Measurements from ENCODE around the gene CDK5R1. TPM values are rescaled to one million over a fixed set of nuclear protein-coding genes. Genes with fewer than 3 reads are reported as not detected.

The CDK5R1 gene
- total and polyA plus RNA-seq, 2 donors (not counting 3 experiments of a cell fraction or from before 2014, with no cell fraction given): 1.6 to 3.9 TPM

DNA sequence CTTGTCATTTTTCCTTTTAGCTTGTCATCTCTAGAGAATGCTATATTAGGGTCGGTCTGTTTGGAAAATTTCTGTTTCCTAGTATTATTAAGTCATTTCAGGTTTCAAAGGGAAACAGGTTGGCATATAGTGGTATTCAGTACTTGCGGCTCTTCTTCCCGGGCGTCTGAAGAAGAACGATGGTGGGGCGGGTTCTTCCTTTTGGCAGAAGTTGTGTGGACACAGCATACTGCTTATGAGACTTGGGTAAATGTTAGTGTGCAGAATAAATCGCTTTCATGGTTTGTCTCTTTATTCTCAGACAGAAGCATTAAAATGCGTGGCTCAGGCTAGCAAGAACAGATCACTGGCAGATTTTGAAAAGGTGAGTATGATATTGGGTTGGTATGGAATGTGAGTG, 9.6 kb upstream of the CDK5R1 start:
- FAIRE-seq (no peak), DNase-seq (ENCODE audit: low read depth, low spot score) (no peak)
- no peaks in the 10 kb centered on the region for H3K9me1 ChIP-seq (replicated peaks; ENCODE audit: control insufficient read depth, extremely low read depth, insufficient read depth, low read length)
- ChIA-PET CTCF (interaction anchor here (0.8 kb wide), 1 partner anchor 15 kb away, joined by 3 read pairs; no protein-coding TSS in a partner anchor), POLR2A (no interaction called here)
- H3K9me3 ChIP-seq (replicated peaks; ENCODE audit: control insufficient read depth, insufficient read depth, low read length): no peaks in the 10 kb centered on the region
- H2AFZ ChIP-seq (ENCODE audit: low read depth, low read length): no peak overlapping the region
- H3K4me3 ChIP-seq (replicated peaks in 1 of 3; ENCODE audit: insufficient read depth in 1 of 3, low read depth in 1 of 3, low read length in 3 of 3): no peak overlapping the region
- H3K36me3 ChIP-seq (ENCODE audit: control insufficient read depth in 2 of 2, extremely low read depth in 1 of 2, insufficient read depth in 2 of 2, low read length in 2 of 2): peaks cover 42 to 61% of the 10 kb centered on the region in 2 experiments
- no peak for TF ChIP-seq EZH2 (IDR thresholded peaks at IDR 0.05; ENCODE audit: borderline replicate concordance, low read depth, low read length, severe bottlenecking)
- no peak for TF ChIP-seq POLR2A (IDR thresholded peaks at IDR 0.05; ENCODE audit: low read depth, low read length)
- TF ChIP-seq MYC (IDR thresholded peaks at IDR 0.05; ENCODE audit: low read depth, low read length): no peak
- TF ChIP-seq, protein P1, sequence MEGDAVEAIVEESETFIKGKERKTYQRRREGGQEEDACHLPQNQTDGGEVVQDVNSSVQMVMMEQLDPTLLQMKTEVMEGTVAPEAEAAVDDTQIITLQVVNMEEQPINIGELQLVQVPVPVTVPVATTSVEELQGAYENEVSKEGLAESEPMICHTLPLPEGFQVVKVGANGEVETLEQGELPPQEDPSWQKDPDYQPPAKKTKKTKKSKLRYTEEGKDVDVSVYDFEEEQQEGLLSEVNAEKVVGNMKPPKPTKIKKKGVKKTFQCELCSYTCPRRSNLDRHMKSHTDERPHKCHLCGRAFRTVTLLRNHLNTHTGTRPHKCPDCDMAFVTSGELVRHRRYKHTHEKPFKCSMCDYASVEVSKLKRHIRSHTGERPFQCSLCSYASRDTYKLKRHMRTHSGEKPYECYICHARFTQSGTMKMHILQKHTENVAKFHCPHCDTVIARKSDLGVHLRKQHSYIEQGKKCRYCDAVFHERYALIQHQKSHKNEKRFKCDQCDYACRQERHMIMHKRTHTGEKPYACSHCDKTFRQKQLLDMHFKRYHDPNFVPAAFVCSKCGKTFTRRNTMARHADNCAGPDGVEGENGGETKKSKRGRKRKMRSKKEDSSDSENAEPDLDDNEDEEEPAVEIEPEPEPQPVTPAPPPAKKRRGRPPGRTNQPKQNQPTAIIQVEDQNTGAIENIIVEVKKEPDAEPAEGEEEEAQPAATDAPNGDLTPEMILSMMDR (IDR thresholded peaks at IDR 0.05; ENCODE audit: extremely low read depth in 1 of 2, insufficient read depth in 1 of 2, low read depth in 1 of 2, low read length in 2 of 2): no peak
- TF ChIP-seq, protein P2, sequence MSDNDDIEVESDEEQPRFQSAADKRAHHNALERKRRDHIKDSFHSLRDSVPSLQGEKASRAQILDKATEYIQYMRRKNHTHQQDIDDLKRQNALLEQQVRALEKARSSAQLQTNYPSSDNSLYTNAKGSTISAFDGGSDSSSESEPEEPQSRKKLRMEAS (IDR thresholded peaks at IDR 0.05; ENCODE audit: insufficient read depth, insufficient read length): no peak
- TF ChIP-seq FOS (IDR thresholded peaks at IDR 0.05; ENCODE audit: borderline replicate concordance, insufficient read depth, low read length): no peak
- no peak for TF ChIP-seq POLR2AphosphoS5 (IDR thresholded peaks at IDR 0.05; ENCODE audit: insufficient read depth, low read depth, low read length)
- no peak for TF ChIP-seq GATA2 (IDR thresholded peaks at IDR 0.05; ENCODE audit: insufficient read depth, insufficient read length, low read depth, low read length)
- TF ChIP-seq JUN (IDR thresholded peaks at IDR 0.05; ENCODE audit: borderline replicate concordance, insufficient read depth, insufficient read length, low read depth): no peak
- intact Hi-C loops (cut with micrococcal nuclease) (no loop called here), dilution Hi-C loops (cut with MboI; ENCODE audit: extremely low pct_ligation_motif_present, low sequenced_read_pairs) (no loop called here)
- no TSS peak for BruUV-seq (replicated peaks)
- no peaks in the 10 kb centered on the region for H3K79me2 ChIP-seq (ENCODE audit: control insufficient read depth, insufficient read depth, low read length)
- no peak overlapping the region for H3K9ac ChIP-seq (replicated peaks; ENCODE audit: extremely low read depth, insufficient read depth, low read length)
- no peaks in the 10 kb centered on the region for H3K27me3 ChIP-seq (ENCODE audit: control insufficient read depth in 2 of 2, insufficient read depth in 2 of 2, low read length in 2 of 2)
- no peak overlapping the region for H3K27ac ChIP-seq (ENCODE audit: insufficient read depth, low read depth, low read length)
- H3K4me1 ChIP-seq (ENCODE audit: control insufficient read depth, extremely low read depth, insufficient read depth, low read length): no peaks in the 10 kb centered on the region
- H4K20me1 ChIP-seq (replicated peaks; ENCODE audit: control insufficient read depth, extremely low read depth, insufficient read depth, low read length): no peaks in the 10 kb centered on the region
- no peak overlapping the region for H3K4me2 ChIP-seq (ENCODE audit: insufficient read depth, low read length)

All from endothelial cell of umbilical vein (primary cell).